NCI-H128 (cell line): Measurements from ENCODE around the gene RXRA.

Experiments used
- DNase-seq: peaks from one replicate; lab custom pipeline; 2025; ENCODE audit not compliant: unreplicated experiment; lab: John Stamatoyannopoulos, UW

RXRA gene

GRCh38 chr9:134349936-134350335, 23.7 kb downstream of the RXRA start:
- no peak for DNase-seq

- DNase-seq = no peak
Measured at GRCh38 chr9:134350416-134350994, 24.2 kb downstream of the RXRA start.

DNA sequence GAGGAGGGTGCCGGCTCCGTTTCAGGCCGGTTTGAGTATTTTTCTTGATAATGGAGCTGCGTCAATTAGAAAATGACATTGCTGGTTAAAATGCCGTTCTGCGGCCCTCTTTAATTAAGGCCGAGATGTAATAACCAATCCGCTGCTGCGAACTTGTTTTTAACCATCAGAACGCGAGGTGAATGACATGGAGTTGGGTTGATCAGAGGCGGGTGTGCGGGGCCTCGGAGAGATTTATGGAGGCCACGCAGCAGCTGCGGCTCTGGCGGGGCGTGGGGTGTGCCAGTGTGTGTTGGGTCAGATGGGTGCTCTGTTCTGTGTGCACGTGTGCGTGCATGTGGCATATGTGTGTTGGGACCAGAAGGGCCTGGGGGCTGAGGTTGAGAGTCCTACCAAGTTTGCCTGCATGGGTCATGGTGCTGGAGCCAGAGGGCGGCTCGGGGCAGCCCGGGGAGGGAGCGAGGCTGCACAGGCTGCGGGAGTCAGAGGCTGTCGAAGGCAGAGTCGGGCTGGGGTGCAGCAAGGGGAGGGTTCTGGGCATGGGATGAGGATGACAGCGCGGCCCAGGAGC, 25.4 kb downstream of the RXRA start:
- no peak for DNase-seq

DNA sequence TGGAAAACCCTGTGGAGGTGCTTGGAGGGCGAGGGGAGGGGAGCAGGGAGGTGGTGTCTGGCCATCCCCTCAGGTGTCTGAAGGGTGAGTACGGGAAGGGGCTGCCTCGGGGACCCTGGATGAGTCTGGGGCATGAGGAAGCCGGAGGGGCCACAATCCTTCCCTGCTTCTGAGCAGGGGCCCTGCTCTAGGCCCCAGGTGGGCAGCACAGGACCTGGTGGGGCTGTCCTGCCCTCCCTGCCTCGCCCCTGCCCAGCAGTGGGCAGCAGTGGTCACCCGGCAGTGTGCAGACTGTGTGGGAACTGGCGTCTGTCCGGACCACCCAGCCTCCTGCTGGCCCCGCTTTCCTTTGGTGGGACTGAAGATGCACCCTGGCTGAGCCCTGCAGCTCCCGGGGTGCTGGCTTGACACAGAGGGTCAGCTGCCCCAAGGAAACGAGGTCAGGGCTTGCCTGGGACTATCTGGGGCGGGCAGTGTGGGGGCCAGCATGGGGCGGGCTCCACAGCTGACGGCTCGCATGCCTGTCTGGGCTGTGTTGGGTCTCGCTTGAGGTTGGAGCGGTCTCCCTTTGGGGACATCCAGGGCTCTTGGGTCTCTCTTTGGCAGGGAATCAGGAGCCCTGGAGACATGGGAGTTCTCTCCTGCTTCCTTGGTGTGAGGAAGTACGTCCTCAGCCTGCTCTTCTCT, 26.1 kb downstream of the RXRA start:
- DNase-seq = no peak

DNA sequence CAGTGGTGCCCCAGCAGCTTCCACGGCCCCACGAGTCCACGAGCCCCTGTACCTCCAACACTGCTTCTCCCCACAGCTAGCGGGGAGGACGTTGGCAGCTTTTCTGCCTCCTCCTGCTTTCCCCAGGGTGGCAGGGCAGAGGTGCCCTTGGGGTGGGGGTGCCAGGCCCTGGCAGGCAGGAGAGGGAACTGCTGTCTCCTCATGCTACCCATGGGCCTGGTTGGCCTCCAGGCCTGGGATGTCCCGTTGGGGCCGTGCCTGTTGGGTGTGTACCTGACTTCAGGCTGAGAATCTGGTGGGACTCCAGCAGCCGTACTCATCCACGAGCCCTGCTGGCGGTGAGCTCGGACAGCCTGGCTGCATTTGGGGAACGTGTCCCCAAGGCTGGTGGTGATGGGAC, 27.3 kb downstream of the RXRA start:
- DNase-seq = no peak

- DNase-seq = no peak
Measured at GRCh38 chr9:134355158-134355557, 28.9 kb downstream of the RXRA start.

DNA sequence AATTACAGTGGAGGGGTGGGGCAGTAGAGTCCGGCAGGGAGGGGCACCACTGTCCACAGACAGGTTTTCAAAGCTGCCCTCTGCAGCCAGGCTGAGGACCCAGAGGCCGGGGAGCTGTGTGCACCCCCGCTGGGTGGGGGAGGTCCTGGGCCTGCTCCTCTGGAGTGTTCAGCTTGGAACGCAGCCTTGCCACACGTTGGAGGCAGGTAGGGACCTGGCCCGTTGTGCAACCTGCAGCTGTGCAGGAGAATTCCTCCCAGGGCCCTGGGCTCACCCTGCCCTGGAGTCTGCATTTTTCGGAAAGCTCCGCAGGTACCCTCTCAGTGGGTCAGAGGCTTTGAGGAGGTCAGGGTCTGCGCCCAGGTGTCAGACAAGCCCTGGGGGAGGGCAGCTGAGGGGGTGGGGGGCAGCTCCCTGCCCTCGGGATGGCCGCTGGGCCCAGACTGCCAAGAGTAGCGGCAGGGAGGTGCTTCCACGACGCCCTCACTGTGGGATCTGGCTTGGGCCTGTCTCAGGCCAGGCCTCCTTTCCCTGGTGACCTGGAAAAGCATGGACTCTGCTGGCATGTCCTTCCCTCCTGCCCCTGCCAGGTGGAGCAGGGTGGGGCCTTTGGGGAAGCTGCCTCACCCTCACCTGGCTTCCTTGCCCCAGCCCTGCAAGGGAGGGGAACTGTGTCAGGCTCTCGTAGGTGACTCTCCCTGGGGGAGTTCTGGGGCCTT, 29.5 kb downstream of the RXRA start:
- DNase-seq = no peak

DNA sequence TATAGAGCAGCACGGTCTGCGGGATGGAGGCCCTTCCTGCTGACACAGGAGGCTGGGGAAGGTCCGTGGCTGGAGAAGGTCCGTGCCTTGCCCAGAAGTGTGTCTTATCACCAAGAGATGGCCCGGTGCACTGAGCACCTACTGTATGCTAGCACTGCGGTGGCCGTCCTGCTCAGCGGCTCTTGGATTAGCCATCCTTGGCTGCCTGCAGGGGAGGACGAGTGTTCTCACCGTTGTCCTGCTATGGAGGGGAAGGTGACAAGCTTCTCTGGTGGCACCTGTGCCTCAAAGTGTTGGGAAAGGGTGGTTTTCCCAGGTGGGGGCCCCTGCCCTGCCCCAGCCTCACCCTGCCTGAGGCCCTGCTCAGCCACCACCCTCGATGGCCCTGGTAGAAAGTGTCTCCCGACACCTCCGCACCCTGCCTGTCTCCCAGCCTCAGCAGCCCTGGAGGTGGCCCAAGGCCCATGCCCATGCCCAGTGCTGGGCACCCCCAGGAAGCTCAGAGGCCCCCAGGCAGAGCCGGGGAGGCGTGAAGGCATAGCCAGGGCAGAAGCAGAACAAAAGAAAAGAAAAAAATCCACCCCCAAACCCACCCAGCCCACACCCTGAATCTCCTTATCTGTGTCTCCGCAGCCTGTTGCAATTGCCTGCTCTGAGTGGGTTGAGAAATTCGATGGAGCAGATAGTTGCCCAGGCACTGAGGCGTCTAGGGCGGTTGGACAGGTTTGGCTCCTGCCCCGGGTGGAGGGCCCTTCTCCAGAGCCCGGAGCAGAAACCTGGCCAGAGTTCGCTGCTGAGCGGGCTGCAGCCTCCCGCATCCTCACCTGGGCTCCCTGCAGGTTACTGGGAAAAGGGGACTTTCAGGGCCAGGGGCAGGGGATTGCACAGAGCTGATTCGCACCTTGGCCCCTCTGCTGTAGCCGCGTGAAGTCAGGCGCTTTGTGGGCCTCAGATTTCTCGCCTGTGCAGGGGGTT, 30.5 kb downstream of the RXRA start:
- DNase-seq = no peak

DNA sequence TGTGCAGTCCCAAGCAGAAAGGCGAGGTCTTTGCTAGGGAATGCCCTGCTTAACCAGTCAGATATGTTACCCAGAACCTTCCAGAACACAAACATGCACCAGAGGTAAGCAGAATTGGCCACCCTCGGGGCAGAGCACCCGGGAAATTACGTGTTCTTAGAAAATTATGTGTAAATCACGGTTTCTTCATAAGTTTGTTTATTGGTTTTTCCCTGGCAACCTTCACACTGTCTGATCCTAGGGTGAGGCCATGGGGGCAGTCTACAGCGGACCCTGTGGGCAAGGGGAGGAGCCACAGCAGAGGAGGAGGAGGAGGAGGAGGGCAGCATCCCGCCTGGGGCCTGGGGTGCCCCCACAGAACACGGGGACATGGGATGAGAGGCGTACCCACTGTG, 31.4 kb downstream of the RXRA start:
- DNase-seq = no peak

DNA sequence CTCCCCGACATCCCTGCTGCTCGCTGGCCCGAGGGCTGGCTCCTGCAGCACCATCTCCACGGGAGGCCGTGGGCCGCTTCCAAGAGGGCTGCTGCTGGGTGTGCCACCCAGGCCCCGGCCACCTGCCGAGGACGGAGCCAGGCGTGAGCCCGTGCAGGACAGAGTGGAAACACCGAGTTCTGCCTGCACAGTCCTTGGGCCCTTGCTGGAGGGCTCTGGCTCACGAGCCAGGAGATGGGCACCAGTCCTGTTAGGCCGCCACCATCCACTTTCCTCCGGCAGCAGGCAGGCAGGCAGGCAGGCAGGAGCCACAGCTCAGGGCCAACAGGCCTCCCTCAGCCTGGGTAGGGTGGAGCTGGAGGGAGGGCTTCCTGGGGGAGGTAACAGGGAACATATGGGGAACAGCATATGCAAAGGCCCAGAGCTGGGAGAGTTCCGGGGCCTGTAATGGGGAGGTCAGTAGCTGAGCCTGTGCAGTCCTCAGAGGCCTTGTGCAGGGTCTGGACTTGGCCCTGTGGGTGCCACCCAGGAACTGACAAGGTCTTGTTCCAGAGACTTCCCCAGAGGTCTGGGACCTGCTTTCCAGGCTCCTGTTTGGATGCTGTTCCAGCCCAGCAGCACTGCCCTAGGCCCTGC, 31.9 kb downstream of the RXRA start:
- no peak for DNase-seq

- no peak for DNase-seq
Measured at GRCh38 chr9:134358662-134359319, 32.5 kb downstream of the RXRA start.

DNA sequence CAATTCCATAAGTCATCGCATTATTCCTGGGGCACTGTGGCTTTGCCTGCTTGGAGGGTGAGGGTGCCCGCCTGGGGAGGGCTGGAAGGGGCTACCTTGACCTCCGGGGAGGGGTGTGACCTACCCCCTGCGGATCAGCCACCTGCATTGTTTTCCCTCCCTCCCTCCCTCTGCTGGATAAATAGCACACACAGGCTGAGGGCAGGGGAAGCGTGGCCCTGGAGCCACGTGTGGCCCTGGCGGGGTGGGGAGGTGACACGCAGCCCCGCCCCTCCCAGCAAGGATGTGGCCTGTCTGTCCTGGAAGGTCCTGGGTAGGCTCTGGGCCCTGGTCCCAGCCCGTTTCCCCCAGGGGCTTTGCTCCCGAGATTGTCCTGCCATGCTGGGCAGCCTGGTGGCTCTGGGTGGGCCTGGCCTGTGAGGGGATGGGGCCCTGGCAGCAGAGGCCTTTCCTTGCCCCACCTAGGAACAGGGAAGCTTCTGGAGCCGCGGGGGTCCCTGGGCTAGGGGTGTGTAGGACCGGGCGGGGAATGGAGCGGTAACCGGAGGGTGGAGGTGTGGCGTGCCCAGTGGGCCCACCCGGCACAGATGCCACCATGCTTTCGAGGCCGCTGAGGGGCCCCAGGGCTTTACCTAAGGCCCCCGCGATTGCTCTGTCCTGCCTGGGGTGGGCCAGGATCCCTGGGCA, 33.4 kb downstream of the RXRA start:
- no peak for DNase-seq

DNA sequence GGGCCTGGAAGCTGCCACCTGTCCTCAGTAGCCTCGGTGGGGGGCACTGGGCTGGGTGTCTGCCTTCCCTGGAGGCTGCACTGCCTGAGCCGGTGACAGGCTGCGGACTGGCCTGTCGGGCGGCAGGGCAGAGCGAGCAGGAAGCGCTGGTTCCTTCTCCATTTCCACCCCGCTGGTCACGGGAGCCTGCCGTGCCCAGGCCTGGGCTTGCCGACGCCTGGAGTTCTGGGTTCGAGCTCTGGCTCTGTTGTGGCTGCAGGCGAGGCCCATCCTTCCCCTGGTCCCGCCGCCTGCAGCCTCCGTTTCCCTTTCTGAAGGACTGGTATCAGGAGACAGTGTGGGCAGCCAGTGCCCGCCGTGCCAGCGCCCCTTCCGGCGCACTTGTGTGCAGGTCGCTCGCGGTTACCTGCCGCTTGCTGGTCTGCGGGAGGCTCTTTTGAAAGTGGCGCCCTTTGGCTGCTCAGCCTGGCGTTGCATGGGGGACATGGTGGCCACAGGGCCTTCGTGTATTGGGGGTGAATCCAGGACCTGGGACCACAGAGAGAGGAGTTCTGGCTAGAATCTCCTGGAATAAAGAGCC, 34.0 kb downstream of the RXRA start:
- DNase-seq = no peak

- no peak for DNase-seq
Measured at GRCh38 chr9:134360897-134361296, 34.6 kb downstream of the RXRA start.

GRCh38 chr9:134361426-134361825, 35.2 kb downstream of the RXRA start:
- no peak for DNase-seq

DNA sequence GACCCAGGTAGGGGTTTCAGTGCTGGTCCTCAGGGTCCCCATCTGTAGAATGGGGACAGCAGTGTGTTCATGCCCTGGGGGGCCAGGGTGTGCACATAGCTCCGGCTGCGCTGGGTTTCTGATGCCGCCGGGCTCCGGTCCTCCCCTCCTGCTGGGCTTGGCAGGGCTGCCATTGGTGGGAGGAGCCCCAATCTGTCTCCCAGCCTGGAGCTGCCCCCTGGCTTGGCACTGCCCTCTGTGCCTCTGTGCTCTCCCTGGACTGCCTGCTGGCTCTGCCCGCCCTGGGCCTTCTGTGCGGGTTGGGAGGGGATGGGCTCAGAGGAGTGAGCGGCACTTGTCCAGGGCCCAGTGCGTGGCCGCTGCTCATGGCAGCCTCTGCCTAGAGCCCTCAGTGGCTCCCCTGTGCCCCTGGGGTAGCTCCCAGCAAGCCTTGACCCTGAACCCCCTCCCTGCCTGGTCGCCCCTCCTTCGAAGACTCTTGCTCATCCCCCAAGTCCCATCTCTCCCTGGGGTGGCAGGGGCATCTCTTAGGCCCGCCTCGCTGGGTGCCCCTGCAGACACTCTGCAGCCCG, 35.7 kb downstream of the RXRA start:
- no peak for DNase-seq

- no peak for DNase-seq
Measured at GRCh38 chr9:134363450-134363849, 37.2 kb downstream of the RXRA start.

DNA sequence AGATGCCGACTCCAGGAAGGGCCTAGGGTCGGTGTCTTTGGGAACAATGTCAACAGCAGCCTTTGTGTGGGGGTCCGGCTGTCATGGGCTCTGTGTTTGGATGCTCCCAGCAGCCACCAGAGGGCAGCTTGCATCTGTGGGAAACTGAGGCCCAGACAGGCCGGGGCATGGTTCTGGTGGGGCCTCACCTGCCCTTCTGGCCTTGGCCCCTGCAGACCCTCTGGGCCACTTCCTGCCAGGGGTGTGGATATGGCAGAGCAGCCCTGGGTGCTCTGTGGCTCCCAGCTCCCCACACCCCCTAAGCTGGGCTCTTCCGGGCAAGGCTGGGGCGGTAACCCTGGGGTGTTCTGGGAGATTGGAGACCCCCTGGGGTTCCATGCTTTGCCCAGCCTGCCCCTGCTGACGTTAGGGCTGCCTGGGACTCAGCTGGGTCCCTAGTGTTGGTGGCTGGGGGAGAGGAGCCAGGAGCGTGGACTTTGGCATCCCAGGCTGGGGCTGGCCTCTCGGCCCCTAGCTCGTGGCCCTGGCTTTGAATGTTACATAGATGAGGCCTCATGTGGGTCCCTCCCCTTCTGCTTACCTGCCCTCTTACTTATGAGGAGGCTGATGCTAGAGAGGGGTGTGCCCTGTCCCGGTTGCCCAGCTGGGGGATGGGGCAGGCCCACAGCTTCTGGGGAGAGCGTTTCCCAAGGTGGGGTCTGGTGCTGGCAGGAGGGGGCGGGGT, 38.3 kb downstream of the RXRA start:
- DNase-seq = no peak
